HG02943 (cell line): Measurements from ENCODE around the gene NDUFB6.
"Not testable (repeated sequence)": the region's sequence is repeated elsewhere in the genome, so short reads cannot be mapped to it uniquely, and the experiment has no call there.

Experiments
- ATAC-seq: cut with Tn5 transposase; IDR thresholded peaks from one replicate; pipeline ENCODE4 v1.9.1; 2021; ENCODE audit warnings: mild to moderate bottlenecking, low read depth, moderate library complexity; ENCODE audit not compliant: unreplicated experiment

The NDUFB6 gene

GRCh38 chr9:32571969-32572899 lies 725 bp downstream of the NDUFB6 start:
- ATAC-seq = peak; percentile 90

- no peak for ATAC-seq
Observed at GRCh38 chr9:32570262-32570661, 2.7 kb downstream of the NDUFB6 start.

DNA sequence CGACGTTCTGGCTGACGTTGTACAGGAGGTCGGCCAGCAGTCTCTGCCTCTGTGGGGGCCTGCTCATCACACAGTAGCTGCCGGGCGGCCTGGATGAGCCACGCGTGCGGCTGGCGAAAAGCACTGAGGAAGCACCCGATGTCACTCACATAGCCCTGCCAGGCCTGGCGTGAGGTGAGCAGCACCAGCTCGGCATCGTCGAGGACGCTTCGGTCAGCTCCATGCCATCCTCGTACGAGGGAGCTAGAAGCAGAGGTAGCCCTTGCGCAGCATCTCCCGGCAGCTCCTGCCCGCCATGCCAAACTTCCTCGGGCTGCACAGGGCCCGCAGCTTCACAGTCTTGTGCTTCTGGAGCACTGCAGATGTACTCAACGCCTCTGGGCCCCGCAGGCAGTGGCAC lies 6.2 kb downstream of the NDUFB6 start:
- no peak for ATAC-seq

DNA sequence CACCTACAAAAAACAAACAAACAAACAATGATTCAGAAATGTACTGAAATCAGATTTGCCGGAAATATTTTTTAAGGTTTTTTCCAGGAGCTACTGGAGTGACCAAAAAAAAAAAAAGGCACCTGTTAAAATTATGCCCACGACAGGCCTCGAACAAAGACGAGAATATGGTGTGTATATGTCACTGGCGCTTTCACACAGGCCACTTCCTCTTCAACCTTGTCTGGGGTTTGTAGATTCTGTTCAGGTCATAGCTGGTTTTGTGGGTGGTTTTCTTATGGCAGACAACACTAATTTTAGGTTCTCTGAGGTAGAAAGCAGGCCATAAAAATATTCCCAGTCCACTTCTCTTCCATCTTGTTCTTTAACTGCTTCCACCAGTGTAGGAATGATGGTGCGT lies 7.0 kb downstream of the NDUFB6 start:
- ATAC-seq = no peak

GRCh38 chr9:32558408-32558934 lies 14.5 kb downstream of the NDUFB6 start:
- ATAC-seq = no peak

- ATAC-seq = no peak
Observed at GRCh38 chr9:32554591-32554990, 18.4 kb downstream of the NDUFB6 start.

GRCh38 chr9:32554107-32554506 lies 18.9 kb downstream of the NDUFB6 start:
- ATAC-seq = no peak

- ATAC-seq = peak; percentile 70
Observed at GRCh38 chr9:32552172-32552872, 20.6 kb downstream of the NDUFB6 start, which contains the start of the genes SMIM27 and TOPORS. Gene SMIM27, plus strand, starts transcription at chr9:32552327. Its CDS starts 108 bp downstream, at chr9:32552435. Gene TOPORS, minus strand, starts transcription at chr9:32552586. Its CDS starts 150 bp downstream, at chr9:32552436.

GRCh38 chr9:32551276-32552051 lies 21.5 kb downstream of the NDUFB6 start:
- ATAC-seq = peak; percentile 4

DNA sequence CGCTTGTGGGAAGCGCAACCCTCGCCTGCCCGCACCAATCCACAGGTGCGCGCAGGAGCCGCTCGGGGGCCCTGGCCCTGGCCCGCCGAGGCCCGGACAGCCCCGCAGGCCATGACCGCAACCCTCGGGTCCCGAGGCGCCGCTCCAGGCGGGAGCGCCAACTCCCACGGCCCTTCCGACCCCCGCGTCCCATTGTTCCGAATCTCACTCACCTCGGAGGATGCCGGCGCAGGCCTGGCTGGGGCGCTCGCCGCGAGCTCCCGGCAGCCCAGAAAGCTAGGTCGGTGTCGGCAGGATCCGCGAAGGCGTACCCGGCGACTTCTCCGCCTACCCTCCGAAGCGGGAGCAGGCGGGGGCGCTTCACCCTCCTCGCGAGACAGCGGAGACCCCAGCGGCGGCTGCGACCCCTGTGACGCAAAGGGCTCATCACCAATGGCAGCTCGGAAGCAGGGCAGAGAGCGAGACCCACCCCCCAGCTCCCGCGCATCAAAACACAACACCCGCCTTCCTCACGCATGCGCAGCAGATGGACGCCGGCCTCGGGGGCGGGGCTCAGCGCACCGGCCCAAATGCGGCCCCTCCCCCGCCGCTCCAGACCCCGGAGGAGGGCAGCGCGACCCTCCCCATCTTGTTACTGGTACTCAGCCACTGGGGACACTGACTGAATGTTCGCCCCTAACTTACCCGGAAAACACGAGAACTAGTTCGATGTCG lies 22.2 kb downstream of the NDUFB6 start:
- ATAC-seq = peak; percentile 62

- ATAC-seq = no peak
Observed at GRCh38 chr9:32550150-32550561, 22.8 kb downstream of the NDUFB6 start.

DNA sequence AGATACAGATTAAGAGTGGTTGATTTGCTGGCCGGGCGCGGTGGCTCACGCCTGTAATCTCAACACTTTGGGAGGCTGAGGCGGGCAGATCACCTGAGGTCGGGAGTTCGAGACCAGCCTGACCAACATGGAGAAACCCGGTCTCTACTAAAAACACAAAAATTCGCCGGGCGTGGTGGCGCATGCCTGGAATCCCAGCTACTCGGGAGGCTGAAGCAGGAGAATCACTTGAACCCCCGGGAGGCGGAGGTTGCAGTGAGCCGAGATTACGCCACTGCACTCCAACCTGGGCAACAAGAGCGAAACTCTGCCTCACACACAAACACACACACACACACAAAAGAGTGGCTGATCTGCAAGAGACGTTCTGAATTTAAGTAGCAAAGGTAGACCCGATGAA lies 24.7 kb downstream of the NDUFB6 start:
- not testable (repeated sequence) for ATAC-seq

DNA sequence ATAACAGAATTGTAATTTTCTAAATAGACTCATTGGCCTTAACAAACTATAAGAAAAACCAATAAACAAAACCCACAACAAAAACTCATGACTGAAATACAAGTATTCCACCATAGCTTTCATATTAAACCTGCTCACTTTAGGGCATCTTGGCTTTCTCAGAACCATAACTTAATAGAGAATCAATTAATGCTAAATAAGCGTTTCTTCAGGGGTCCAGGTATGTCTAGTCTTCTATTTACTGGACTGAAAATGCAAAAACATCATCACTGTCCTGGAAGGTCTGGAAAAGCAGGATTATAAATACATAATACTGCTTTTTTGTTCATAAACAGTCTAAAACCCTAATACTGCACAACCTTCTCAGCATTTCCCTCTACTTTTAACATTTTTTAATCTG lies 27.1 kb downstream of the NDUFB6 start:
- ATAC-seq = no peak

DNA sequence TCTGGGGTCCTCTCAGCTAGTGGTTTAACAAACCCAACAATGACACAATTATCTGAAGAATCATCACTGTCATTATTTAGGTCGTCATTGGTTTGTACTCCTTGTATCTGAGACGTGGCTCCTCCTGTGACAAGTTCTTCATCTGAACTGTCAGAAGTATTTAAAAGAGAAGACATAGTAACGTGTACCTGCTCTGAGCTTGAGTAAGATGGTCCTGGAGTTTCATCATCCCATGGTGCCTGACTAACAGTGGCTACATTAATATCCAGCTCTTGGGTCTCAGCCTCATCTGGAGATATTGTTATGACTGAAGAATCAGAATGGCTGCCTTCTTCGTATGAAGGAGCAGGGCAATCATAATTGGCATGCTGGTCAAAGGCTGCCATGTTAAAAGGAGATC lies 29.9 kb downstream of the NDUFB6 start:
- ATAC-seq = no peak

- no peak for ATAC-seq
Observed at GRCh38 chr9:32533816-32534215, 39.1 kb downstream of the NDUFB6 start.

GRCh38 chr9:32533336-32533735 lies 39.6 kb downstream of the NDUFB6 start:
- no peak for ATAC-seq

DNA sequence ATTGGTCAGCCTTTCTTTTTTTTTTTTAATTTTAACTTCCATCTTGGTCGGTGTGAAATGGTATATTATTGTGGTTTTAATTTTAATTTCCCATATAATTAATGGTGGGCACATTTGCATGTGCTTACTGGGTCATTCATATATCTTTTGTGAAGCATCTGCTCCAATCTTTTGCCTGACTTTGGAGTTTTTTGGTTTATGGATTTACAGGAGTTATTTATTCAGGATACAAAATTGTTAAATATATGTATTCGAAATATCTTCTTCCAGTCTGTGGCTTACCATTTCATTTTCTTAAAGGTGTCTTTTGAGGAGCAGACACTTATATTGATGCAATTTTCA lies 46.3 kb downstream of the NDUFB6 start:
- no peak for ATAC-seq

DNA sequence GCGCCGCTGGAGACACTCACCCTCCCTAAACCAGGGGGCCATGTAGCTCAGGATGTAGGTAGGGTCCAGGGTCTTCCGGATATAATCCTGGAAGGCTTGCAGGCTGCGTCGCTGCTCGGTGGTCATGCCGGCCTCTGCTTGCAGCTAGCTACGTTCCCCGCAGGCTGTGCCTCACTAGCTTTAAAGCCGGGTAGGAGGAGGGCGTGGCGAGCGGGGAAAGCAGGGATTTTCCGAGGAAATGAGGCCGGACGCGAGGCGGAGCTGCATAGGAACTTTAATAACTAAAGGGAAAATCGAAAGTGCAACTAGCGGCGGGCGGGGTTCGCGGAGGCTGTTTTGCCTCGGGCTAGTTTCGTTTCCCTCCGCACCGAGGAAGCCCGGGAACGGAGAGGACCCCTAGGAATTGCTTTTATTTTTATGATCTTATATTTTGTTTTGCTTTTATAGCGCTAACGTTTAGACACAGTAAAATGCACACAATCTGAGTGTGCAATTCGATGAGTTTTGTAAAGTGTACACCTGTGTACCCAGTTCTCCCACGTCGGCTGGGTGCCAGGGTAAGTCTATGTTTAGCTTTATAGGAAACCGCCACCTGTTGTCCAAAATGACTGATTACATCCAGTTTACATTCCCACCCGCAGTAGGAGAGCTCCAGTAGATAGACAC lies 46.8 kb downstream of the NDUFB6 start, which contains the start of gene RIGI:
Gene RIGI (minus strand): TSS at position 156 of the 666 bp plus-strand sequence. CDS start 30 bp downstream, at position 126.
- peak; percentile 72 for ATAC-seq

DNA sequence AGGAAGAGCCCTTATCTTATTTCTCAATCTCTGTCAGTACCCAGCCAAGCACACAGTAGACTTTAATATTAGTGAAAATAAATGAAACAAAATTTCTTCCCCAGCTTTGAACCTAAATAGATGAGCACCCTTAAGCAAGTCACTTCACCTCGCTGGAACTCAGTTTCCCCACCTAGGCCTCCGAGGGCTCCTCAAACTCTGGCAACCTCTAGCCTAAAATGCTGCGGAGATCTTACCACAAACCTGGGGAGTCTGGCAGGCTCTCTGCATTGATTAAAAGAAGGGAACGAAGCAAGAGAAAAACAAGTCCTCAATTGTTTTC lies 47.3 kb downstream of the NDUFB6 start:
- ATAC-seq = no peak
